GM21619 (cell line): ENCODE data around the gene MED10.

Experiments used
- ATAC-seq: cut with Tn5 transposase; IDR thresholded peaks from one replicate; pipeline ENCODE4 v1.9.1; 2021; ENCODE audit not compliant: unreplicated experiment

Gene MED10

DNA sequence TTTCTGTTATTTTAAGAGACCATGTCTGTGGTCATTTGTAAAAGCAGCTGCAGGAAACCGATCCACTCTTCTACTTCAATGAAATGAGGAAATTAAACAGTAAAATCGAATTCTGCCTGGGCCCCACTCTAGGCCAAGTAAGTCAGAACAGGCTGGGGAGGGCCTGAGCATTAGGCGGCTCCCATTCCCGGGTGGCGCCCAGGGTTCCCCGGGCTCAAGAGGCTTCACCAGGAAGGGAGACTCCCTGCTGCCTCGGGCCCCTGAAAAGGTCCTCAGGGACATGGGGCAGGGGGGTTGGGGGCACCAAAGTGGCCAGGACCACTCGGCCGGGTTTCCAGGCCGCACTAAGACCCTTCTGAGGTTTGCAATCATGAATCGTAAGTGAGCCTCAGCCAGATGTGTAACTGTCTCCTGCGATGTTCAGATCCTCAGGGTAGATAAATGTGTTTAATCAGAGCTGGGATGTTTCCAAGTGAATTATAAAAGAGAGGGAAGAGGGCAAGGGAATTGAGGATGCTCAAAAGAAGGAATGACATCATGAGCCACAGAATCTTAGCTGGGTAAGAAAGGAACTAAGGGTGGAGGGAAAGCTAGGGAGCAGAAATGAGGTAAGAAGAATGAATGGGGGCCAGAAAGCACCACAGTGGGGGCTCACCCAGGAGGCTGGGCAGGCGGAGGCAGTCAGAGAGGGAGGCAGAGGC, 24.6 kb downstream of the MED10 start:
- no peak for ATAC-seq

DNA sequence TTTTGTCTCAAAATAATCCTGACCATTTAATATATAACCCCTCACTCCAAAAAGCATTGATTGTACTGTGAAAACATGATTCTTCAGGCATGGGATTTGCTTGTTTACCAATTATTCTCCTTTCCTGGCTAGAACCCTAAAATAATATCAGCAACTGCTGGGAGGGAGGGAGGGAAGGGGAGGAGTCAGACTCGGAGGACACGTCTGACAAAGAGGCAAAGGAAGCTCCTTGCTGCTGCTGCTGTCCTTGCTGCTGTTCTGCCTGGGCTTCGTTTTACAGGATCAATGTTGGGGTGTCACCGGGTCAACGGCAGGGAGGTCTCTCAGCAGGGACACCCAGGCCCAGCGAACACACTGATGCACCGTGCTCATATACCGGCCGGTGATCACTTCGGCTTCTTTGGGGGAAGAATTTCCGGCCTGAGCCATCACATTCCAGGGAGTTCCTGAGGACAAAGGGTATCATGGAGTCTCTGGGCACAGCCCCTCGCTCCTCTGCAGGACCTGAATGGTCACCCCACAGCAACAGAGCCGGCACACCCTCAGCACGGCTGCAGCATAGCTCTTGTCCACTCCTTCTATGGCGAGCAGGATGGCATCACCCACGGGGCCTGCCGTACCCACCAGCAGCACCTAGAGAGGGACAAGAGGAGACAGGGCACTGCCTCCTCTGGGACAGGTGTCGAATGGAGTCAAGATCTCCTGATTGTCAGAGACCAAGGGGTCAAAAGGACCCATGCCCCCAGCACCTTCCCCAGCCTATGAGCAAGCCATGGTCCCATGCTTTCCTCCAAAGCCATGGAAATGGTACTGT, 27.9 kb downstream of the MED10 start:
- no peak for ATAC-seq

DNA sequence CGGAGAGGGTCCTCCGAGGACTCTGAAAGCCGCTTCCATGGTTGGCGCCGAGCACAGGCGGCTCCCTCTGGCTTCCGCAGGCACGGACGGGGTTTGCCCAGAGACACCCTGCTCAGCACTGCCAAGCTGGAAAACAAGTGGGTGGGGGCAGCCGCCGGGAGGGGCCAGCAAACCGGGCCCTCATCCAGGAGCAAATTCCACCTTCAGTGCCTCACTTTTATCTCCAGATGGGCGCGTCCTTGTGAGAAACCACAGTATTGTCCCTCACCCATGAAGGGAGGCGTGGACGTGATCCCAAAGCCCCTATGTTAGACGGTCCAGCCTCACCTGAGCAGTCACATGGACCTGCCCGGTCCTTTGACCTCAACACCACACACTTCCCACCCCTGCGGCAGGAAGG, 29.0 kb downstream of the MED10 start:
- ATAC-seq, result no peak

DNA sequence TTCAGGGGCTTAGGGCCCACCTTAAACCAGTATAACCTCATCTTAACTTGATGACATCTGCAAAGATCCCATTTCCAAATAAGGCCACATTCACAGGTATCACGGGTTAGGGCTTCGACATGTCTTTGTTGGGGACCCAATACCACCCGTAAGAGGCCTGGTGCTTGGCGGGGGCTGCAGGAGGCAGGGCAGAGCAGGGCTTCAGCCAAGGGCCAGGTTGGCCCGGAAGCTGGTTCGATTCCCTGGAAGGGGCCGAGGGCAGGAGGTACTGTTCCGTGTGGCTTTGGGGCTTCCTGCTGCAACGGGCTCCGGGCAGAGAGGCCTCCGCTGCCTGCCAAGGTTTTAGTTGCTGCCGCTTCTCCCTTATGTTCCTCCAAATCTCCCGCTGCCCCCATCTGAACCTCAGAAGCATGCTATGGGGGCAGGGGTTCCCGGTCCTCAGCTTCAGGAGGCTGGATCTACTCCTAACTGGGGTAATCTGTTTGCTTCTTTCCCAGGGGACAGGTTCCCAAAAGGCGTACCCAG, 29.8 kb downstream of the MED10 start:
- no peak for ATAC-seq

DNA sequence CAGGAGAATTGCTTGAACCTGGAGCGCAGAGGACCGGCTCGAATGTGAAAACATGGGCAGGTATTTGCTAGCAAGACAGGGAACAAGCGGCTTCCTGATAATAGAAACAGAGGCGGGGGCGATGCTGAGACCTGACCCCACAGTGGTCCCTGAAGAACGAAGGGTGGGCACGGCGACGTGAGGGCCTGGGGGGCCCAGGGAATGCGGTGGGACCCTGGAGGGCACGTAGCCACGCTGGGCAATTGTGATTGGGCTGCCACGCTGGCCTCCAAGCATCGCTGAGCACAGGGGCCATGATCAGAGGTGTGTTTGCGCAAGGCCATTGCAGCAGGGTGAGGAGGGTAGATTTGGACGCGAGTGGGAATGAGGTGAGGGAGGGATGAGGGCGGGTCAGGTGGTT, 30.7 kb downstream of the MED10 start:
- ATAC-seq, result no peak

DNA sequence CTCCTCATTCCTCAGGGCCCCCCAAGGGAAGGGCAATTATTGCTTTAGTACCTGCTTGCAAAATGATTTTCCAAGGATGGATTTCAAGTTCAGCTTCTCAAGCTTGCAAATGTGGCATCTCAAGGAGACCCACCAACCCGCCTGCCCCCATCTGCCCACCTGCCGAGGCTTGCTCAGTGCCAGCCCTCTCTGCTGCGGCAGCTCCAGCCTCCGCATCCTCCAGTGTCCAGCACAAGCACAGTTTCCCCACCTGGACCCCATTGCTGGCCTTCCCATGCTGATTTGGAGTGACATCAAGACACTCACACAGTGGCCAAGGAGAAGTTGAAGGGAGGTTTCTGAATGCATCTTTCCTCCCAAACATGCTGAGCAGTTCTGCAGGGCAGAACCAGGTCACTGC, 31.2 kb downstream of the MED10 start:
- ATAC-seq, result no peak

DNA sequence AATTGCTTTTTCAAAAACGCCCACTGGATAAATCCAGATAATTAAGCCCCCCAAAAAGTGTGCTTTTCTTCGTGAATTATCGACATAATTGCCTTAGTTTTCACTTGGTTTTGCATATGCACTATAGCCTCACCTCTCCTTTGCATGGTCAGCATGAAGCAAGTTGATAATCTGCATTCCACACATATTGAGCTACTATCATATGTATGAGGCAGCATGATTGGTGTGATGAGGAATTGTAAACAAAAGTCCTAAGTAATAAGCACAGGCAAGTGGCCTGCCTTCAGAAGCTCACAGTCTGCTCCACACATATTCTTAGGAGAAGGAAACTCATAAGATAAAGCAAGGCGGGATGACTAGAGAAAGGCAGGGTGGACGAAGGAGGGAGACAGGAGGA, 33.8 kb downstream of the MED10 start:
- ATAC-seq, result no peak

DNA sequence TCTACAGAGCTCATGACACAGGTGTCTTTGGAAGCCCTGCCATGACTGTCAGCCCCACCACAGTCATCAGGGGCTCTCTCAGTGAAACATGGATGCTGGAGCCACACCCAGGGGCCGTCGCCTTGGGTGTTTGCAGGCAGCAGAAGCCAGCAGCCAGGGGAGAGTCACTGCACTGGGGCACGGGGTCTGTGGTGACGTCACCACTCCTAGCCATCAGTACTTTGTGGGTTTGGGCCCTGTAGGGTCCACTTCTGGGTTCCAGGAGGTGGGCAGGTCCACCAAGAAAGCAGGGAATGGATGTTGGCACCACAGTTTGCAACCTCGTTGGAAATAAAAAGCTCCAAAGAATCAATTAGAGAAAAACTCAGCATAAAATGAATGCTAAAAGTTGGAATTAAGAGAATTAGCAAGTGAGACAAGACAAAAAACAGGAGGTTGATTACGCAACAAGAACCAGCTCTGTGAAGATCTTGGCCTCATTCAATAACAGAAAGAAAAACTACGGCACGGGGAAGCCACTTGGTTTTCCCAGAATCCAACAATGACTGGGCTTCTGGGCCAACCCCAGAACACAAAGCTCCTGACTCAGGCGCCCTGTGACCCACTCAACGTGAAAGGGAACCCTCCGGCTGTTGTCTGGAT, 34.3 kb downstream of the MED10 start:
- no peak for ATAC-seq

DNA sequence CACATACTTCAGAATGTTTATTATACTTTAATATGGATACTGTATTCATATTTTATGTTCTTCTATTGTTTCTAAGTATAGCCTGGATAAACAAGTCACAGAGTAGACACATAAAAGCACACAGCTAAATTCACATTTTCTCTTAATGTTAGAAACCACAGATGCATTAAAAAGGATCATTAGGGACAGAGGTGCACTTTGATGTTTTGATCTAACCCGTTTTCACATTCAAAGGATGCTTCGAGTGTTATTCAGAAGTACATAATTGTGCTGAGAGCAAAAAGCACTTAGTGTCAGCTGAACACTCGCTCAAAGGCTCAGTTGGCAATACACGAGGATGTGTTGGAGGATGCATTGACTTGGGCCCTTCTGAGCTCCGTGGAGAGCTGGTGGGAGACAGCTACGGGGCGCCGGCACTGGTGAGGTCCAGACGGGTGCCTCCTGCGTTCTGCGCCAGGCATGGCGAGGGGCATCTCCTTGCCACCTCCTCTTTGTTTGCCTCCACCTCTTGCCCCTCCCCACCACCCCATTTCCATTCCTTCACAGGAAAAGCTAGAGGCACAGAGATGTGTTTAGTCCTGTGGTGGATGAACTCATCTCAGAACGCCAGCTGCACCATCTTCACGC, 35.5 kb downstream of the MED10 start:
- no peak for ATAC-seq

DNA sequence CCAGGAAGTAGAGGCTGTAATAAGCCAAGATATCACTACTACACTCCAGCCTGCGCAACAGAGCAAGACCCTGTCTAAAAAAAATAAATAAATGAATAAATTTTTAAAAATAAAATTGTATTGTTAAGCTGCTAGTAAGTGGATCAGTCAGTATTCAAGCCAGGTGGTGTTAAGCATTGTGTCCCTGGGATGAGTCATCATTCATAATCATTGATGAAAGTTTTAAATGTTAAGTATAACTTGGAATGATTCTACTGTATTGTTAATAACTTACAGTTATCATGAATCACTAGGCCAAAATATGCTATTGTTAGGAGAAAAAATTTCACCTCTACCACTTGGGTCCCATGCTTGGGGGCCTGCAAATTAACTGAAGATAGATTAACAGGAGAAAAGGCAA, 38.2 kb downstream of the MED10 start:
- no peak for ATAC-seq

DNA sequence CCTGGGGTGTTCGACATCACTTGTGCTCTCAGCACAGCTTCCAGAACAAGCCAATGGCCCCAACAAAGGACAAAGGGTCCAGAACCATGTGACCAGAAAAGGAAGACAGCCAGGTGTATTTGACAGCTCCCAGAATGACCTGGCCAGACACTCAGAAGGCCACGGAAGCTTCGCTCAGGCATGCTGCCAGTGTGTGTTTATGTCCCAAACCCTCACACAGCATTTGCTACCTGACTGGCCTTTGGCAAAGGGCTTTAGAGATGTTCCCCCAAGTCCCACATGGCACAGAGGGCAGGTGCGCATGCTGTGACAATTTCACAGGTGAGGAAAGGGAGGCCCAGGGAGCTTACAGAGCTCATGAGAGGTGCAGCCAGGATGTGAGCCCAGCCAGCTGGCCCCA, 39.5 kb downstream of the MED10 start:
- no peak for ATAC-seq

DNA sequence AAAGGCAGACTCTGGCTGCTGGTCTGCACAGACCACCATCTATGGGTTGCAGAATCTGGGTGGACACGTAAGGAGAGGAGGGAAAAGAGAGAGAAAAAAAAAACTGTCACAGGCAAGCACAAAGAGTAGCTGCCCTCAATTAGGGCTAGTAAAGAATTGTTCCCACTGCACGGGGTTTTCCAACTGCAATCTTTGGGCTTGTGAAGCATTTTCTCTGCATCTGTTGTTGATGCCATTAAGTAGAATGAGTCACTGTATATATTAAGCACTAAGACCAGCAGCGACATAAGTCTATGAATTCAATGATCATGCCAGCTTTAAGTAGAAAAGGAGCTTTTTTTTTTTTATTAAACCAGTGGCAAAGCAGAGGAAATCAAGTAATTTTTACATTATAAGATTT, 40.2 kb downstream of the MED10 start:
- no peak for ATAC-seq

DNA sequence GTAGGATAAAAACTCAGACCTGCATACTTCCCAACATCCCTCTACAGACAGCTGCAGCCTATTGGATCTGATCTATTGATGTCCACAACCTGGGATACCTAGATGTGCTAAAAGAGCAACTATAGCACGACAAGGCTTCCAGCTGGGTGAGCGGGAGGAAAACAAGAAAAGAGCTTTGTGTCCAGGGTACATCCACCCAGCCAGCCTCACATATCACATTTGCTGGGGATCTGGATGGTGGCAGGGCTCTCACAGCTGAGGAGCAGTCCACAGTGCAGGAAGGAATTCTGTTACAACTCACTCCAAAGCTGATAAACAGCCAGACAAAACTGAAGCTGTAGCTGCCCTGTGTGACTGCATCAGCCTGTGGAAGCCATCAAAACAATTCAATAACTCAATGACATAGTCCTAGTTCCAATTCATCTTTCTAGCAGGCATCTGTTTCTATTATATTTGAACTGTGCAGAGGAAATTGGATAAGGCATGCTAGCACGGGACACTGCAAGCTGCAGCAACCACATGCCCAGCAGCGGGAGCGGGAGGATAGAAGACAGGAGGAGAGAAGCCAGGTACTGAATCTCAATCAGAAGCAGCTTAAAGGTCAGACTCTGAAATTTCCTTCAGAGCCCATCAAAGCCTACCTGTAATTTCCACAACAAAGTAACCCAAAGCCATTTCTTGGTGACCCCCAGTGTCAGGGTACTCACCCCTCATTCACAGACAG, 45.0 kb downstream of the MED10 start:
- ATAC-seq, result no peak

DNA sequence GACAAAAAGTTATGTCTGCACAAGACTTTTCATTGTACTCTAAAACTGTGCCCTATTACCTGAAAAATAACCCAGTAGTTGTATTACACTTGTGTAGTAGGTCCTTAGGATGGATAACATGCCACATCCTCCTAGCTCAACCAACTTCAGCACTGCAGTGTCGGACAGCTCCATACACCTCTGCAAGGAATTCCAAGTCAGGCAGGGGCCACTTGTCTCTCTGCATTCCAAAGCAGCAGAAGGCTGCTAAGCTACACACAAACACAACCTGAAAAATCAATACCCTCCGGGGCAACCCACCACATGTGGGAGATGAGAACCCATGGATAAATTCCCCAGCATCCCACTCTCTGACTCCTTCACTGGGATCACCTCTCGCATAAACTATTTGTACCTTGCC, 50.2 kb downstream of the MED10 start:
- no peak for ATAC-seq

DNA sequence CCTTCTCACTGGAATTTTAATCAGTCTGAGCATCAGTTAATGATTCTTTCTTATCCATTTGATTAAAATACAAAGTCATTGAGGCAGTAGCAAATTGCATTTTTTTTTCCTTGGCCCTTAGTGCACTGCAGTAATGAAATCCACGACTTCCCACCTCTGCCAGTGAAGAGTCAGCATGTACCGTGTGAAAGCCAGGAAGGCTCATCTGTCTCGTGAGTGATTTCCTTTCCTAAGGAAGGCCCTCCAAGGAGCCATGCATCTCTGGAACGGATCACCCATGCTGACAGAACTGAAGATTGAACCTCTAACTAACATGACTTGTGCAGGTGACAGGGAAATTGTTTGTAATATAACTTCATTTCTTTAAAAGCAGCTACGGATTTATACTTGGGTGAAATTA, 51.6 kb downstream of the MED10 start:
- ATAC-seq, result no peak

DNA sequence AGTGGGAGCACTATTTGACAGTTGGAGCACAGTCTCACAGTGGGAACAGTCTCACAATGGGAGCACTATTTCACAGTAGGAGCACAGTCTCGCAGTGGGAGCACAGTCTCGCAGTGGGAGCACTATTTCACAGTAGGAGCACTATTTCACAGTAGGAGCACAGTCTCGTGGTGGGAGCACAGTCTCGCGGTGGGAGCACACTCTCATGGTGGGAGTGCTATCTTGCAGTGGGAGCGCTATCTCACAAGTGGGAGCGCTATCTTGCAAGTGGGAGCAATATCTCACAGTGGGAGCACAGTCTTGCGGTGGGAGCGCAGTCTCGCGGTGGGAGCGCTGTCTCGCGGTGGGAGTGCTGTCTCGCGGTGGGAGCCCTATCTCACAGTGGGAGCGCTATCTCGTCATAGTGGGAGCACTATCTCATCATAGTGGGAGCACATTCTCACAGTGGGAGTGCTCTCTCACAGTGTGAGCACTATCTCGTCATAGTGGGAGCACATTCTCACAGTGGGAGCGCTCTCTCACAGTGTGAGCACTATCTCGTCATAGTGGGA, 56.1 kb downstream of the MED10 start:
- no peak for ATAC-seq
